Measurements from ENCODE around the gene ADARB2. TPM values are rescaled to one million over a fixed set of nuclear protein-coding genes. Genes with fewer than 3 reads are reported as not detected.

Gene ADARB2
- polyA plus RNA-seq, 3 donors, result not detected

- Histone ChIP-seq H3K27me3 (ENCODE audit: control insufficient read depth in 2 of 2, insufficient read depth in 2 of 2, low read length in 2 of 2) (no peaks in the 10 kb centered on the region), H2AFZ (ENCODE audit: insufficient read depth, low read depth, low read length, poor library complexity, severe bottlenecking) (no peak overlapping the region), H3K79me2 (ENCODE audit: insufficient read depth, low read length) (no peaks in the 10 kb centered on the region), H3K9ac (ENCODE audit: insufficient read depth, low read length, poor library complexity, severe bottlenecking) (no peak overlapping the region), H3K4me2 (replicated peaks; ENCODE audit: extremely low read depth, low read length, poor library complexity, severe bottlenecking) (no peak overlapping the region), H3K36me3 (replicated peaks in 1 of 2; ENCODE audit: control insufficient read depth in 1 of 2, insufficient read depth in 2 of 2, low read length in 2 of 2) (no peaks in the 10 kb centered on the region), H3K4me3 (replicated peaks in 1 of 3; ENCODE audit: low read depth in 2 of 3, low read length in 3 of 3) (no peak overlapping the region), H3K9me3 (replicated peaks in 1 of 2; ENCODE audit: control insufficient read depth in 1 of 2, insufficient read depth in 1 of 2, low read length in 2 of 2) (peaks cover 0 to 3% of the 10 kb centered on the region in 2 donors), H3K27ac (ENCODE audit: low read depth in 1 of 2, low read length in 2 of 2) (no peak overlapping the region), H3K4me1 (ENCODE audit: control insufficient read depth in 1 of 2, insufficient read depth in 2 of 2, low read length in 2 of 2) (no peaks in the 10 kb centered on the region), H4K20me1 (ENCODE audit: insufficient read depth, low read length) (no peaks in the 10 kb centered on the region)
- H3K4me3 Mint-ChIP-seq, result no peak overlapping the region
- no peaks in the 10 kb centered on the region for H3K4me1 Mint-ChIP-seq
- peaks cover 0 to 11% (median 3%) of the 10 kb centered on the region in 7 donors for H3K9me3 Mint-ChIP-seq
- TF ChIP-seq CTCF (IDR thresholded peaks at IDR 0.05), result no peak
- DNase-seq, result no peak
- H3K36me3 Mint-ChIP-seq, result no peaks in the 10 kb centered on the region
- H3K27me3 Mint-ChIP-seq (ENCODE audit: low read depth in 3 of 3), result no peaks in the 10 kb centered on the region
- WGBS (ENCODE audit: insufficient coverage), result 64% methylated on average over 2 of the region's 4 CpGs
- intact Hi-C loops (cut with micrococcal nuclease), result no loop called here
- H3K27ac Mint-ChIP-seq, result peak overlapping the region in 1 of 7 donors; percentile 64
Measured at GRCh38 chr10:1582739-1583138, 154.6 kb downstream of the ADARB2 start.

GRCh38 chr10:1581189-1581588, 156.1 kb downstream of the ADARB2 start:
- peaks cover 0 to 7% (median under 1%) of the 10 kb centered on the region in 7 donors for H3K9me3 Mint-ChIP-seq
- no peak overlapping the region for H3K9ac ChIP-seq (ENCODE audit: insufficient read depth, low read length, poor library complexity, severe bottlenecking)
- no peaks in the 10 kb centered on the region for H3K36me3 Mint-ChIP-seq
- H3K27me3 ChIP-seq (ENCODE audit: control insufficient read depth in 2 of 2, insufficient read depth in 2 of 2, low read length in 2 of 2), result no peaks in the 10 kb centered on the region
- H4K20me1 ChIP-seq (ENCODE audit: insufficient read depth, low read length), result no peaks in the 10 kb centered on the region
- no peaks in the 10 kb centered on the region for H3K4me1 ChIP-seq (ENCODE audit: control insufficient read depth in 1 of 2, insufficient read depth in 2 of 2, low read length in 2 of 2)
- no peaks in the 10 kb centered on the region for H3K27me3 Mint-ChIP-seq (ENCODE audit: low read depth in 3 of 3)
- no peak overlapping the region for H3K27ac ChIP-seq (ENCODE audit: low read depth in 1 of 2, low read length in 2 of 2)
- H3K4me1 Mint-ChIP-seq, result no peaks in the 10 kb centered on the region
- peaks cover 0 to 1% of the 10 kb centered on the region in 2 donors for H3K9me3 ChIP-seq (replicated peaks in 1 of 2; ENCODE audit: control insufficient read depth in 1 of 2, insufficient read depth in 1 of 2, low read length in 2 of 2)
- no peak overlapping the region for H3K4me3 ChIP-seq (replicated peaks in 1 of 3; ENCODE audit: low read depth in 2 of 3, low read length in 3 of 3)
- no peak for TF ChIP-seq CTCF (IDR thresholded peaks at IDR 0.05)
- H3K27ac Mint-ChIP-seq, result no peak overlapping the region
- H3K4me2 ChIP-seq (replicated peaks; ENCODE audit: extremely low read depth, low read length, poor library complexity, severe bottlenecking), result no peak overlapping the region
- intact Hi-C loops (cut with micrococcal nuclease), result no loop called here
- no peaks in the 10 kb centered on the region for H3K36me3 ChIP-seq (replicated peaks in 1 of 2; ENCODE audit: control insufficient read depth in 1 of 2, insufficient read depth in 2 of 2, low read length in 2 of 2)
- DNase-seq, result no peak
- 78% methylated on average over 6 of the region's 11 CpGs for WGBS (ENCODE audit: insufficient coverage)
- H3K4me3 Mint-ChIP-seq, result no peak overlapping the region
- no peak overlapping the region for H2AFZ ChIP-seq (ENCODE audit: insufficient read depth, low read depth, low read length, poor library complexity, severe bottlenecking)
- no peaks in the 10 kb centered on the region for H3K79me2 ChIP-seq (ENCODE audit: insufficient read depth, low read length)
